OCI-LY1 (cell line): ENCODE measurements around the gene AP1B1.

Source experiments
- H2AFZ ChIP-seq: fragments of 200-600 bp; sonication (generic), shearing (Covaris generic); 2 replicates; pipeline ENCODE4 v1.6.0; 2014; ENCODE audit warnings: antibody characterized with exemption, mild to moderate bottlenecking, low read length
- H3F3A ChIP-seq: fragments of 200-600 bp; sonication (generic), shearing (Covaris generic); 2 replicates; pipeline ENCODE4 v1.6.0; 2014; ENCODE audit warnings: mild to moderate bottlenecking, antibody characterized with exemption, low read length, moderate library complexity; ENCODE audit not compliant: insufficient read depth
- H3K27ac ChIP-seq: fragments of 200-600 bp; sonication (generic); 2 replicates; pipeline ENCODE4 v1.5.1; 2014; ENCODE audit warnings: low read length, mixed run types, mild to moderate bottlenecking, low read depth; ENCODE audit not compliant: poor library complexity, severe bottlenecking
- H3K27me3 ChIP-seq: fragments of 200-600 bp; sonication (generic); 2 replicates; pipeline ENCODE4 v1.6.0; 2014; ENCODE audit warnings: antibody characterized with exemption, mild to moderate bottlenecking, low read length, moderate library complexity; ENCODE audit not compliant: insufficient read depth
- H3K36me3 ChIP-seq: fragments of 200-600 bp; sonication (generic); 2 replicates; pipeline ENCODE4 v1.6.1; 2014; ENCODE audit warnings: mild to moderate bottlenecking, antibody characterized with exemption, low read length, moderate library complexity, mixed read lengths; ENCODE audit not compliant: insufficient read depth
- H3K4me1 ChIP-seq: fragments of 200-600 bp; sonication (generic); 2 replicates; pipeline ENCODE4 v1.5.1; 2014; ENCODE audit warnings: mild to moderate bottlenecking, low read length, moderate library complexity; ENCODE audit not compliant: insufficient read depth, severe bottlenecking
- H3K4me2 ChIP-seq: fragments of 200-600 bp; sonication (generic), shearing (Covaris generic); 2 replicates; pipeline ENCODE4 v1.6.1; 2014; ENCODE audit warnings: low read length
- H3K4me3 ChIP-seq: fragments of 200-600 bp; sonication (generic); 2 replicates; pipeline ENCODE4 v1.5.1; 2014; ENCODE audit warnings: low read length, low read depth, mild to moderate bottlenecking, mixed read lengths; ENCODE audit not compliant: poor library complexity, severe bottlenecking
- H3K79me2 ChIP-seq: fragments of 200-600 bp; shearing (Covaris generic); 2 replicates; pipeline ENCODE4 v1.6.1; 2016; ENCODE audit warnings: mixed run types, low read length, mixed read lengths; ENCODE audit not compliant: insufficient read depth
- H3K9ac ChIP-seq: fragments of 200-600 bp; sonication (generic), shearing (Covaris generic); 2 replicates; pipeline ENCODE4 v1.6.1; 2014; ENCODE audit warnings: mild to moderate bottlenecking, low read length, mixed read lengths
- H3K9me2 ChIP-seq: fragments of 200-600 bp; sonication (generic), shearing (Covaris generic); 2 replicates; pipeline ENCODE4 v1.6.1; 2014; ENCODE audit warnings: low read depth, mild to moderate bottlenecking, low read length, mixed read lengths
- H3K9me3 ChIP-seq: fragments of 200-600 bp; shearing (Covaris generic); 2 replicates; pipeline ENCODE4 v1.6.1; 2014; ENCODE audit warnings: low read length, mixed read lengths
- H4K20me1 ChIP-seq: fragments of 200-600 bp; sonication (generic), shearing (Covaris generic); 2 replicates; pipeline ENCODE4 v1.6.0; 2016; ENCODE audit warnings: mild to moderate bottlenecking, low read length; ENCODE audit not compliant: insufficient read depth
- CTCF ChIP-seq: fragments of 200-600 bp; sonication (generic), shearing (Covaris generic); IDR thresholded peaks from 2 replicates; pipeline ENCODE4 v1.5.1; 2017; ENCODE audit warnings: mild to moderate bottlenecking, antibody characterized with exemption, low read length, moderate library complexity, mixed read lengths
- EZH2 ChIP-seq: fragments of 200-600 bp; sonication (generic), shearing (Covaris generic); IDR thresholded peaks from 2 replicates; pipeline ENCODE4 v1.8.0; 2017; ENCODE audit warnings: borderline replicate concordance, mixed run types, mild to moderate bottlenecking, antibody characterized with exemption, low read length, moderate library complexity, mixed read lengths

Gene AP1B1

DNA sequence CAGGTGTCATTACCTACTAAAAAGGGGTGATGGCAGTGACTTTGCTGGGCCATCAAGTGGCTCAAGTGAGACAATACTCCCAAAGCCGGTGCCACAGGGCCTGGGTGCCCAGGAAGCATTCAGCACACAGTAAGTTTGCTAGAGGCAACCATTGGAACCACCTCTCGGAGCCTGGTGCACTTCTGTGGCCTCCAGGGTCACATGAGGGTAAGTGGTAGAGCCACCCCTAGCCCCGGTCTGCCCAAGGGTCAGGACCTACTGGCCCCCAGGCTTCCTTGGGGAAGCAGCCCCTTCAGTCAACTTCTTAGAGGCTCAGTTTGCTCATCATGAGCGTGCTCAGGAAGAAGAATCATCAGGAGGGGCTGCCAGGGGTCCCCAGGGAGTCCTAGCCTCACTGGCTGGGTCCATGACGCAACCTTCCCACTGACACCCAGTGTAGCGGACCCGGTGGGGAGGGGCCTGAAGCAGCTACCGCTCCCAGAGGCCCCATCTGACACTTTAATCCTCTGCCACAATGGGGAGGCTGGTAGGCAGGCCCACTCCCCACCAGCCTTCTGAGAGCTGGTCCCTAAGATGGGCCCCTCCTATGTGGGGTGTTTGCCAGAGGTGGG, 55.4 kb downstream of the AP1B1 start:
- H3K4me2 ChIP-seq: no peak overlapping the region

DNA sequence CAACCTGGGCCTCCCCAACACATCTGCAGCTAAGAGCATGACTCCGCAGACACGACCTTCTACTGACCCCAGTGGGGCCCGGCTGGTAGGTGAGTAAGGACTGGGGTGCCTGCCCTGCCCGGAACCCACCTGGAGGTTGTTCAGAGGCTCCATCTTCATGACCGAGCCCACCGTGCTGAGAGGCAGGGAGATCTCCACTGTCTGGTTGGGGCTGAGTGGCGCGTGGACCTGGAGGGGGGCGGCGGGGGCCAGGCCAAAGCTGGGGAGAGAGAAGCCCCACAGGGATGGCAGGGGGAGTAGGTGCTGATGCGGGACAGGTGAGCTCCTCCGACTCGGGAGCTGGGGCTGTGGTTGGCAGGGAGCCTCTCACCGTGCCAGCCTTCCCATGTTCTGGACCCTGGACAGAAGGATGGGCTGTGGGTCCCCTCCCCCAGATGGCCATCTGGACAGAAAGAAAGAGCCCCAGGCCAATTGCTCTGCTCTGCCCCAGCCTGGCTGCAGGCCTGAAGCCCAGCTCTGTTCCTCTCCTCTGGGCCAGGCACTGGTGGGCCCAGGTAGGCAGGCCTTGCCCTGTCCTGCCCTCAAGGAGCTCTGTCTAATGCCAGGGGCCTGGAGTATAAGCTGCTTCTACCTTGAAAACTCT, 56.6 kb downstream of the AP1B1 start:
- H4K20me1 ChIP-seq: no peaks in the 10 kb centered on the region
- no peaks in the 10 kb centered on the region for H3K4me1 ChIP-seq
- no peak overlapping the region for H3K9ac ChIP-seq
- no peaks in the 10 kb centered on the region for H3K9me2 ChIP-seq
- H3K36me3 ChIP-seq: peaks cover 95% of the 10 kb centered on the region
- no peak overlapping the region for H3K4me3 ChIP-seq
- H3K4me2 ChIP-seq: no peak overlapping the region
- no peak overlapping the region for H2AFZ ChIP-seq
- no peaks in the 10 kb centered on the region for H3F3A ChIP-seq
- H3K27ac ChIP-seq: no peak overlapping the region
- H3K79me2 ChIP-seq: no peaks in the 10 kb centered on the region
- no peaks in the 10 kb centered on the region for H3K9me3 ChIP-seq
- H3K27me3 ChIP-seq: no peaks in the 10 kb centered on the region
- TF ChIP-seq CTCF (no peak), EZH2 (no peak)

More for the DNA sequence above, 55.4 kb downstream of the AP1B1 start:
- Histone ChIP-seq H3F3A (no peaks in the 10 kb centered on the region), H4K20me1 (no peaks in the 10 kb centered on the region), H3K9me3 (no peaks in the 10 kb centered on the region), H3K27ac (no peak overlapping the region), H3K4me1 (no peaks in the 10 kb centered on the region), H3K4me3 (no peak overlapping the region), H3K27me3 (no peaks in the 10 kb centered on the region), H2AFZ (no peak overlapping the region), H3K36me3 (peaks cover 97% of the 10 kb centered on the region), H3K9ac (no peak overlapping the region), H3K9me2 (no peaks in the 10 kb centered on the region), H3K79me2 (no peaks in the 10 kb centered on the region)
- TF ChIP-seq EZH2: no peak
- TF ChIP-seq CTCF: no peak

DNA sequence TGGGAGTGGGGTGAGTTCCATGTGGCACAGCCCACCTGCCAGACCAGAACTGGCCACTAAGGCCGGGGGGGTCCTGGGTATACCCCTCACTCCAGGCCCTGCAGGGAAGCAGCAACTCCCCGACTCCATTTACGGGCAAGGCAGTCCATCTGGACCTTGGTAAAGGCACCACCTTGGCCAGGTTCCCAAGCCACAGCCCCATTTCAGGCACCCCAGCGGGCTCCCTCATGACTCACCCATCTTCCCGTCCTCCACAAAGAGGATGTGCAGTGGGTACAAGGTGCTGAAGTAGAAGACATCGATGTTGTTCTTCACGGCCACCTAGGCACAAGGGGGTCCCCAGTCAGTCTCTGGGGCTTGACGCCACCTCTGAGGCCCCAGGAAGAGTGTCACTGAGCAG, 57.2 kb downstream of the AP1B1 start:
- H3K9me2 ChIP-seq: no peaks in the 10 kb centered on the region
- no peaks in the 10 kb centered on the region for H3F3A ChIP-seq
- no peak for TF ChIP-seq CTCF
- no peak for TF ChIP-seq EZH2
- H3K4me1 ChIP-seq: no peaks in the 10 kb centered on the region
- no peaks in the 10 kb centered on the region for H3K27me3 ChIP-seq
- H3K27ac ChIP-seq: no peak overlapping the region
- no peak overlapping the region for H3K9ac ChIP-seq
- H3K4me2 ChIP-seq: no peak overlapping the region
- H3K9me3 ChIP-seq: no peaks in the 10 kb centered on the region
- no peak overlapping the region for H2AFZ ChIP-seq
- H3K4me3 ChIP-seq: no peak overlapping the region
- H4K20me1 ChIP-seq: no peaks in the 10 kb centered on the region
- no peaks in the 10 kb centered on the region for H3K79me2 ChIP-seq
- H3K36me3 ChIP-seq: peaks cover 97% of the 10 kb centered on the region
